HCT116 (cell line): Measurements from ENCODE around the gene HHIPL1. TPM values are rescaled to one million over a fixed set of nuclear protein-coding genes. Genes with fewer than 3 reads are reported as not detected.

ENCODE experiments used
- ATAC-seq: fragments of 200-7000 bp; cut with Tn5 transposase; 2 replicates; pipeline ENCODE4 v1.9.1; 2020; ENCODE audit warnings: mild to moderate bottlenecking, moderate library complexity
- BruUV-seq: library from RNA; stranded (reverse); fragments of 400-500 nt; replicated peaks from 2 replicates; lab custom pipeline; 2021; lab: Mats Ljungman, UMichigan
- CTCF ChIA-PET: fragments of 300-600 bp; sonication (Branson Sonifier 250); formaldehyde crosslinking; loops from one replicate; lab custom pipeline; 2021; ENCODE audit warnings: antibody characterized with exemption; lab: Charles Lee
- POLR2A ChIA-PET: fragments of 300-600, 350-600 bp; sonication (Branson Sonifier 250); formaldehyde crosslinking; loops from one replicate; lab custom pipeline; 2021; ENCODE audit warnings: antibody characterized with exemption; lab: Charles Lee
- RAD21 ChIA-PET, 2 experiments: fragments of 300-600 bp; sonication (Branson Sonifier 250); formaldehyde crosslinking; loops; one replicate each; lab custom pipeline; 2023; ENCODE audit warnings: low total read pairs in 2 of 2; ENCODE audit not compliant: uncharacterized antibody in 2 of 2, unreplicated experiment in 2 of 2, low non-redundant PET in 1 of 2; lab: Charles Lee
- DNase-seq: peaks from one replicate; pipeline ENCODE4 v3.0.0-alpha.2; 2010; ENCODE audit warnings: low read depth, low spot score
- H2AFZ ChIP-seq: fragments of 200-600 bp; shearing (Covaris generic), sonication (generic); 2 replicates; pipeline ENCODE4 v1.6.1; 2017; ENCODE audit warnings: low read depth, mixed run types, mixed read lengths, antibody characterized with exemption, low read length; ENCODE audit not compliant: poor library complexity, severe bottlenecking
- H3K27ac ChIP-seq: 2 replicates; pipeline ENCODE4 v1.5.1; 2012; ENCODE audit warnings: low read depth, low read length
- H3K27me3 ChIP-seq: fragments of 200-600 bp; sonication (generic); 2 replicates; pipeline ENCODE4 v1.6.1; 2016; ENCODE audit warnings: mixed run types, low read length, mixed read lengths; ENCODE audit not compliant: insufficient read depth
- H3K36me3 ChIP-seq, 2 experiments: fragments of 200-500 bp in 1 of 2; fragments of 200-600 bp in 1 of 2; sonication (Bioruptor generic) in 1 of 2; sonication (generic) in 1 of 2; 2 replicates each; pipeline versions ENCODE4 v1.5.1 to v1.6.1; 2014 to 2016; ENCODE audit warnings: low read length in 2 of 2, inconsistent platforms in 1 of 2, mixed read lengths in 1 of 2, mixed run types in 1 of 2; ENCODE audit not compliant: insufficient read depth in 2 of 2, control insufficient read depth in 1 of 2
- H3K4me1 ChIP-seq, 2 experiments: fragments of 200-600 bp in 1 of 2; sonication (generic) in 1 of 2; 2 replicates each; pipeline versions ENCODE4 v1.5.1 to v1.6.1; 2012 to 2017; ENCODE audit warnings: low read length in 2 of 2, inconsistent platforms in 1 of 2, mild to moderate bottlenecking in 1 of 2, mixed read lengths in 1 of 2, mixed run types in 1 of 2, moderate library complexity in 1 of 2; ENCODE audit not compliant: insufficient read depth in 2 of 2, control insufficient read depth in 1 of 2
- H3K4me2 ChIP-seq: fragments of 200-600 bp; sonication (generic); 2 replicates; pipeline ENCODE4 v1.6.1; 2017; ENCODE audit warnings: mixed run types, low read length, mixed read lengths
- H3K4me3 ChIP-seq, 2 experiments: fragments of 200-600 bp in 1 of 2; sonication (generic) in 1 of 2; replicated peaks in 1 of 2; 2 replicates each; pipeline ENCODE4 v1.5.1; 2011 to 2016; ENCODE audit warnings: low read length in 2 of 2, control low read depth in 1 of 2, low read depth in 1 of 2, mild to moderate bottlenecking in 1 of 2, mixed read lengths in 1 of 2, mixed run types in 1 of 2
- H3K79me2 ChIP-seq: fragments of 200-600 bp; sonication (generic); 2 replicates; pipeline ENCODE4 v1.6.1; 2017; ENCODE audit warnings: mild to moderate bottlenecking, mixed run types, low read length, moderate library complexity, mixed read lengths; ENCODE audit not compliant: insufficient read depth
- H3K9ac ChIP-seq: fragments of 200-600 bp; sonication (generic); 2 replicates; pipeline ENCODE4 v1.6.1; 2016; ENCODE audit warnings: low read length, mixed read lengths
- H3K9me2 ChIP-seq: fragments of 200-600 bp; sonication (generic), shearing (Covaris generic); 2 replicates; pipeline ENCODE4 v1.6.1; 2017; ENCODE audit warnings: mixed run types, mild to moderate bottlenecking, moderate library complexity; ENCODE audit not compliant: insufficient read depth
- H3K9me3 ChIP-seq, 2 experiments: fragments of 200-500 bp in 1 of 2; fragments of 200-600 bp in 1 of 2; sonication (Bioruptor generic) in 1 of 2; sonication (generic) in 1 of 2; 2 replicates each; pipeline ENCODE4 v1.6.1; 2014 to 2017; ENCODE audit warnings: low read length in 2 of 2, mixed read lengths in 2 of 2, inconsistent platforms in 1 of 2, low read depth in 1 of 2, mild to moderate bottlenecking in 1 of 2, mixed run types in 1 of 2, moderate library complexity in 1 of 2; ENCODE audit not compliant: control insufficient read depth in 1 of 2, insufficient read depth in 1 of 2
- H4K20me1 ChIP-seq: fragments of 200-600 bp; sonication (generic), shearing (Covaris generic); 2 replicates; pipeline ENCODE4 v1.6.1; 2017; ENCODE audit warnings: mixed run types, mild to moderate bottlenecking, moderate library complexity; ENCODE audit not compliant: insufficient read depth
- EZH2 ChIP-seq: fragments of 200-600 bp; sonication (generic); IDR thresholded peaks from 2 replicates; pipeline ENCODE4 v1.6.1; 2017; ENCODE audit warnings: antibody characterized with exemption, mixed run types
- POLR2AphosphoS5 ChIP-seq: IDR thresholded peaks from 2 replicates; pipeline ENCODE4 v1.6.1; 2011; ENCODE audit warnings: mild to moderate bottlenecking, low read depth, low read length, moderate library complexity
- REST ChIP-seq: IDR thresholded peaks from 2 replicates; pipeline ENCODE4 v1.6.1; 2012; ENCODE audit warnings: low read depth
- ZNF274 ChIP-seq: fragments of 200-500 bp; sonication (Bioruptor generic); IDR thresholded peaks from 2 replicates; pipeline ENCODE4 v1.6.1; 2014; ENCODE audit warnings: mild to moderate bottlenecking, low read depth, low read length, inconsistent platforms
- intact Hi-C: fragments of 100-400 bp; cut with micrococcal nuclease; formaldehyde crosslinking; loops from 2 replicates; pipeline ENCODE4 v1.10.0; 2022
- total RNA-seq: library from RNA; stranded (reverse); gene quantifications from one replicate; pipeline ENCODE4 v1.2.1, GENCODE V29; 2021; ENCODE audit not compliant: unreplicated experiment

The HHIPL1 gene
- total RNA-seq, 1 experiment from 2014 or later: not detected

GRCh38 chr14:99693918-99694317 lies 49.0 kb downstream of the HHIPL1 start (continued):
- TF ChIP-seq ZNF274 (no peak), EZH2 (no peak), REST (no peak)

- ChIA-PET CTCF (no interaction called here), RAD21 (no interaction called here), POLR2A (no interaction called here)
- Histone ChIP-seq H3K36me3 (no peaks in the 10 kb centered on the region), H3K4me2 (no peak overlapping the region), H4K20me1 (no peaks in the 10 kb centered on the region), H3K9me2 (no peaks in the 10 kb centered on the region), H3K9ac (no peak overlapping the region), H3K79me2 (no peaks in the 10 kb centered on the region), H3K4me3 (no peak overlapping the region), H3K27ac (no peak overlapping the region), H3K4me1 (no peaks in the 10 kb centered on the region), H2AFZ (no peak overlapping the region), H3K9me3 (no peaks in the 10 kb centered on the region), H3K27me3 (no peaks in the 10 kb centered on the region)
- BruUV-seq: no TSS peak
- ATAC-seq: no peak
- TF ChIP-seq POLR2AphosphoS5: no peak
- TF ChIP-seq ZNF274: no peak
- no peak for DNase-seq
- intact Hi-C loops: no loop called here
These were observed 52.0 kb downstream of the HHIPL1 start for GRCh38 chr14:99696929-99697328.
